Activated gamma-delta T cell treated with anti-CD3 and anti-CD28 coated beads, Interleukin-2, amount 50 U/mL, for 16 hours (primary cell): ENCODE results near the gene RHOT2.
A peak's percentile ranks its signal among the peaks of the same experiment; 100 is the strongest.

Source experiments
- DNase-seq: peaks from one replicate; pipeline ENCODE4 v3.0.0-alpha.2; 2020; ENCODE audit warnings: low read depth

The RHOT2 gene

DNA sequence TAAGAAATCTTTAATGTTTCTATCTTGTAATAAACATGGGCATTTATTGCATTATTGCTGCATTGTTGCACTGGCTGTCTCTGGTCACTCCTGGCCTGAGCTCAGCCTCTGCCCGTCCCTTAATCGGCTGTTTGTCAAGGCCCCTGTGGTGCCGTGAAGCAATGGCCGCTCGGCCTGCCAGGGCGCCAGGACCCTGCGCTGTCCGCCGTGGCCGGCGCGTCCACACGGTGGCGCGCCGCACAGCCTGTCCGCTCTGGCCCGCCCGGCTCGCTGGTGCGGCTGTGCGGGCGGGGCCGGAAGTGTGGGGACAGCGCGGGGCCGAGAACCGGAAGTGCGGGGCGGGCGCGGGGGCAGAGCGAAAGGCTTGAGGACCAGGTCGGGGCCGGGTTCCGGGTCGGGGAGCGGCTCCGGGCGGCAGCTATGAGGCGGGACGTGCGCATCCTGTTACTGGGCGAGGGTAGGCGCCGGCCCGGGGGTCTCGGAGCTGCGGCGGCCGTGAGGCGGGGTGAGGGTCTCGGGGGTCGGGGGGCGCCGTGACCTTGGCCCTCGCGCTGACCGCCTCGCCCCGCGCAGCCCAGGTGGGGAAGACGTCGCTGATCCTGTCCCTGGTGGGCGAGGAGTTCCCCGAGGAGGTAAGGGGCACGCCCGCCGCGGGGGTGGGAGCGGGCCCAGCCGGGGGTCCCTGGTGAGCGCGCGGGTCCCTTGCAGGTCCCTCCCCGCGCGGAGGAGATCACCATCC, at the start of gene RHOT2:
Gene RHOT2, plus strand, starts transcription at position 353 of the 739 bp plus-strand sequence. Its CDS starts 68 bp downstream, at position 421.
- DNase-seq: peak; percentile 92

DNA sequence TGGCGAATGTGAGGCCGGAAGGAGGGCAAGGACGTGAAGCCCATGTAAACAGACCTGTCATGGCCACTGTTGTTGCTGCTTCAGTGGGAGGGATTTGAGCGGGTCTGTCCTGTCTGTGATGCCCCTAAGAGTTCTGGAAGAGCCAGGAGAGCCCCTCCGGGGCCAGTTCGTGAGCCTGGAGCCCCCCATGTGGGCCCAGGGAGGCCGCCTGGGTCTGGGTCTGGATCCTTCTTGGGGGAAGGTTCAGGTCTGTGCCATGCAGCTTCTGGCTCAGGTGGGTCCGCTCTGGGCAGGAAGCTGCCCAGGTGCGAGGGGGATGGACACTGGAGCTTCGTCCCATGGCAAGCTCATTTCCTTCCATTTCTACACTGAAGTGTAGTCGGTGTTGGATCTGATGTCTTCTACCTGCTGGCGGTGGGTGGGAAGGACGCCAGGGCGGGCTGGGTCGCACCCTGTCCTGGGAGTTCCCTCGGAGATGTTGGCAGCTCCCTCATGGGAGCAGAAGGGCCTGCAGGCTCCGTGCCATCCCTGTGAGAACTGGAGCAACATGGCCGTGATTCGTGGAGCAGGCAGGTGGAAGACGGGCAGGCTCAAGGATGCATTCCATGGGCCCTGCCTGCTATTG, 48.3 kb upstream of the RHOT2 start:
- DNase-seq: no peak

DNA sequence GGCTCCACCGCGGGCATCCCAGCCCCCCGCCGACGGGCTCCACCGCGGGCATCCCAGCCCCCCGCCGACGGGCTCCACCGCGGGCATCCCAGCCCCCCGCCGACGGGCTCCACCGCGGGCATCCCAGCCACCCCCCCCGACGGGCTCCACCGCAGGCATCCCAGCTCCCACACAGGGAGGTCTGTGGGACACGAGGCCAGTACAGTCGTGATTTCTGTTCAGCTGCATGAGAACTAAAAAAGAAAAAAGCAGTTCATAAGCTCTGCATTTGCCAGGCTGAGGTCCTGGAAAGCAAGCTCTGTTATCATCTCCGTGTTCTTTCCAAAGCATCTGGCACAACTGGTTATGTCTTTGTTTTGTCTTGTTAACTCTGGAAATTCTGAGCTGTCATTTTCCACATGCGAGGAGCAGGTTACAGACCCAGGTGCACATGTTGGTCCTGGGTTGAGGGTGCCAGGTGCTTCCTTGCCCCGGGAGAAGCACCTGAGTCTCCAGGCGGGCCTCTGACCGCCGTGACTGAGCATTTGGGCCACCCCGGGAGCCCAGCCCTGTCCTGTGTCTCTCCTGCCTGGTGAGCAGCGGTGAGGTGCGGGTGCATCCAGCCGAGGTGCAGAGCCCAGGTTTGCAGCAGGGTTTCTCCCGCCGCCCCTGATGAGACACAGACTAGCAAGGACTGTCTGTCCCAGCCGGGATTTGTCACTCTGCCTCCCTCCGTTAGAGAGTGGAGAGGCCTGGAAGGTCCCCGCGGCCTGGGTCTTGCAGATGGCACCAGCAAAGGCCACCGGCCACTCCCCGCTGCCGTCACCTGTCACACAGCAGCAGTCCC, 47.0 kb upstream of the RHOT2 start:
- DNase-seq: no peak

DNA sequence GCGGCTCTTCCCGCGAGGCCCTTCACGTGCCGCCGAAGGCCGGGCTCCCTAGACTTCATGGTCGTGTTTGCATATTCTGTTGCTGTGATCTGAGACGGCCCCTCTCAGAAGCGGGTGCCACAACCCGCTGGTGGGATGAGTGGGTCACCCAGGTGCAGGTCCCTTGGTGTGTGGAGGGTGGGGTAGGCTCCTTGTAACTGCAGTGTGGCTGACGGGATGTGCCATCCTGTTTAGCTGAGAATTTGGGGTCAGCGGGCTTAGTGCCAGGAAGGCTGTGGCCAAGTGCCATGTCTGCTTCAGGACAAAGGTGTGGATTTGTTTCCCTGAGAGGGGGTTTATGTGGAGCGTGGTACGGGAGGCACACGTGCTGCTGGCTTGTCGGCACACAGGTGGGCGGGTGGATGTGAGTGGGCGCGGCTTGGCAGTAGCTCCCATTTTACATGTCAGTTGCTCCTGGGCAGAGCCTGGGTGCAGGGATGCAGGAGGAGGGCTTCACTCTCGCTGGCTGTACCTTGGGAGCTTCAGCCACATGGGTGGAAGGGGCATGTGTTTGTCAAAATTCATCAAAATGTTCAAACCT, 46.3 kb upstream of the RHOT2 start:
- DNase-seq: no peak

DNA sequence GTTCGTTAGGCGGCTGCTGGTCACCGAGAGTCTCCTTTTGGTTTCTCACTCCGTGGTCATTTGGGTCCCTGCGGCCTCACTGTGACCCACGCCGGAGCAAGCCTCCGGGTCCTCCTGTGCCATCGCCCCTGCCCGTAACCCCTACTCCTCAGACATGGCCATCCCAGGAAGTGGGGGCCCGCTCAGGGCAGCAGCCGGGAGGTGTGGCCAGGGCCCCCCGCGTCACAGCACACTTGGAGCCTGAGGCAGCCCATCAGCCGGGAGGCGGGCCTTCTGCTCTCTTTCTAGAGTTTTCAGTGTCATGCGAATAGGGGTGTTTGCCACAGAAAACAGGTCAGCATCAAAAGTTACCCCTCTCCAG, 45.0 kb upstream of the RHOT2 start:
- DNase-seq: no peak

DNA sequence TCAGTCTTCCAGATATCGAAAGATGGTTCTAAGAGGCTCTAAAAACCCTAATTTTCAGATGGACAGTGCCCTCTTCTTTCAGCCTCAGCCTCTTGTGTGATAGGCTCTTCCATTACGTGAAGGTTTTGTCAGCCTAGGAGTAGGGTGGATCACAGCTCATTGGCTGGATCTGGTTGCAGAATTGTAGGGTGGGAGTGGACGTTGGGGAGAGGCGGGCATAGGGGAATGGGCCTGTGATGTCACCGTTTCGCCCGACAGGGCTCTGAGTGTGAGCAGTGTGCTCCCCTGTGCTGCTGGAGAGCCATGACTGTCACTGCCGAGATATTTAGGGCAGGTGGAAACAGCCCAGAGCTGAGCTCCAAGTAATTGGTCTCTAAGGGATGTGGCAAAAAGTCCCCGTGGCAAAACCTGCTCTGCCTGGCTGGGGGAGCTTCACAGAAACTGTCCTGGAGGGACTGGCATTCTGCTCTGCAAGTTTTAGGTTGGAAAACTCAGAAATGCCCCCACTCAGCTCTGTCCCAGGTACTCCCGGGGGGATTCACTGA, 43.3 kb upstream of the RHOT2 start:
- no peak for DNase-seq

DNA sequence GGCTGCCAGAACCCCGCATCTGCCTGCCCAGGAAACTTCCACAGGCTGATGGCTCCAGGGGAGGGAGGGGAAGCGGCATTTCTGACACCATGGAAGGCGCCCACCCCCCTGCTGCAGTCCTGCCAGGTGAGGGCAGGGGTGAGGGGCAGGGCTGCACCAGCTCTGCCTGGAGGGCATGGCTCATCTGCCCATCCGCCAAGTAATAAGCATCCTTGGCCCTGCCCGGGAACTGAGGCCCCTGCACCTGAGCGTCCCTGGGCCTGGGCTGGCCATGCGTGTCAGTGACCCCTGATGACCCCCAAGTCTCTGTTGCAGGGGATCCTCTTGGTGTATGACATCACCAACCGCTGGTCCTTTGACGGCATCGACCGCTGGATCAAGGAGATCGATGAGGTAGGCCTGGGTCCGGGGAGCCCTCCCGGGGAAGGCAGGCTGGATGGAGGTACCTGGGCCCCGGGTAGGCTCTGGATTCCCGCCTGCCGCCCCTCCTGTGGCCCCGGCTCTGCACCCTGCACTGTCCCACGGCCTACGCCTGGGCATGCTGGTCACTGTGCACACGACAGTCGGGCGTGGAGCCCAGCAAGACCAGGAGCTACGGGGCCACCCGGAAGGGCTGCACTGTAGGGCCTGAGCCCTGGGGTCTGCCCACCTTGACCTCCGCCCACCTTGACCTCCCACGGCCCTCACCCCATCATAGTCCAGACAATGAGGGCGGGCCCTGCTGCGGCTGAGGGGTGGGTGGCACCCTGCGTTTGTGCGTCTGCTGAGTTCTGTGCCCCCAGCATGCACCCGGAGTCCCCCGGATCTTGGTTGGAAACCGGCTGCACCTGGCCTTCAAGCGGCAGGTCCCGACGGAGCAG, 42.6 kb upstream of the RHOT2 start:
- no peak for DNase-seq

DNA sequence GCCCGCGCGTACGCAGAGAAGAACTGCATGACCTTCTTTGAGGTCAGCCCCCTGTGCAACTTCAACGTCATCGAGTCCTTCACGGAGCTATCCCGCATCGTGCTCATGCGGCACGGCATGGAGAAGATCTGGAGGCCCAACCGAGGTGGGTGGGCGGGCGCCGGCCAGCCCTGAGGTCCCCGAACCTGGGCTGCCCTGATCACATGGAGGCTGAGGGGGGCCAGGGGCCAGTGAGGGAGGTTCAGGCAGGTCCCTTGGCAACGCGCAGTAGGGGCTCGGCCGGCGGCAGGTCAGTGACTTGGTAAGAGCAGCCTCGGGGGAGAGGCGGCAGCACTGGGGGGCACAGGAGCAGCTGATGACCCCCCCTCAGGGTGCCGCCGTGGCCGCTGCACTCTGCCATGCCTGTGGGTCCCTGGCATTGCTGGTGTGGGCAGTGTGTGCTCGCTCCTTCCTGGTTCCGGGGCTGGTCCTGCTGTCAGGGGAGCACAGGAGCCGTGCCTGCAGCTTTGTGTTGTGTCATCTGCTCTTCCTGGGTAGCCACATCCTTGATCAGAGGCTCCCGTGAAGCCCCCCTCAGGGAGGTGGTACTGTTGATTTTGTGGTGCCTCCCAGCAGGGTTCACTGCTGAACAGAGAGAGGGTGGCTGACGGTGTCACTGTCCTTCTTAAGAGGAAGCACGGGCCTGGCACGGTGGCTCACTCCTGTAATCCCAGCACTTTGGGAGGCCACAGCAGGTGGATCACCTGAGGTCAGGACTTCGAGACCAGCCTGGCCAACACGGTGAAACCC, 41.8 kb upstream of the RHOT2 start:
- no peak for DNase-seq

DNA sequence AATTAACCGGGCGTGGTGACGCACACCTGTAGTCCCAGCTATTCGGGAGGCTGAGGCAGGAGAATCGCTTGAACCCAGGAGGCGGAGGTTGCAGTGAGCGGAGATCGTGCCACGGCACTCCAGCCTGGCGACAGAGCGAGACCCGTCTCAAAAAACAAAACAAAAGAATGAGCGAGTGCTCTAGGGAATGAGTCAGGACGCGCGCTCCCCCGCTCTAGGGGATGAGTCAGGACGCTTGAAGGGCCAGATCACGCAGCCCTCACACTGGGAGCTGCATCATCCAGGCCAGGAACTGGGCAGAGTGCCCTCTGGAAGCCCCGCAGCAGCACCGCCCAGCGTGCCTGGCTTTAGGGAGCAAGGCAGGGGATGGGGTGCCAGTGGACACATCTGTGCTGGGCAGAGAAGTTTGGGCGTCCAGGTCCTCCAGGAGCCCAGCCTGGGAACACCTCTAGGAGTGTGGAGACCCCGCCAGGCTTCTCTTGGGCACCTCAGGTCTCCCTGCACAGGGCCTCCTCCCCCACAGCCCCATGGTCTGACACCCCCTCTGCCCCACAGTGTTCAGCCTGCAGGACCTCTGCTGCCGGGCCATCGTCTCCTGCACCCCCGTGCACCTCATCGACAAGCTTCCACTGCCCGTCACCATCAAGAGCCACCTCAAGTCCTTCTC, 41.0 kb upstream of the RHOT2 start:
- DNase-seq: no peak

DNA sequence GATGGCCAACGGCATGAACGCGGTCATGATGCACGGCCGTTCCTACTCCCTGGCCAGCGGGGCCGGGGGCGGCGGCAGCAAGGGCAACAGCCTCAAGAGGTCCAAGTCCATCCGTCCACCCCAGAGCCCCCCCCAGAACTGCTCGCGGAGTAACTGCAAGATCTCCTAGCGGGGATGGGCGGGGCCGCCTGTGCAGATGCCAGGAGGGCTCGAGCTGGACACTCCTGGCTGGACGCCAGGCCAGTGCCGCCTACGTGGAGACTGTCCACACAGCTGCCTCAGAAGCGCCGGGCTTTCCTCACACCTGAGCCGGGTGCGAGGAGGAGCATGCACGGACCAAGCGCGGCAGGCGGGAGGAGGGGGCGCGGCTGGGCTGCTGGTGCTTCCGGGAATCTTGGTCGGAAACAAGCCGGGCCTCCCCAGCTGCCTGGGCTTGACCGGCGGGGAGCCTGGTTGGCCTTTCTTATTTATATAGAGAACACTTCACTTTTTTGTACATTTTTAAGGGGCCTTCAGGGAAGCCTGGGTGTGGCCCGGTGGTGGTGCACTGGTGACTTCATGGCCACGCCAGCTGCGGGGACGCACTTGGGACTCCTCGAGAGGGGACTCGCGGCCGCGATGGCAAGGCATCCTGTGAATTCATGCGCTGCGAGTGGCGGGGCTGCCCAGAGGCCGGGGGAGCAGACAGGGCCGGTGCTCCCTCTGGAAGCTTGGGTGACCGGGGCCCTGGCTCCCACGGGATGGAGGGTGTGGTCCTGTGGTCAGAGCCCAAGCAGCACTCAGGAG, 40.3 kb upstream of the RHOT2 start:
- no peak for DNase-seq

DNA sequence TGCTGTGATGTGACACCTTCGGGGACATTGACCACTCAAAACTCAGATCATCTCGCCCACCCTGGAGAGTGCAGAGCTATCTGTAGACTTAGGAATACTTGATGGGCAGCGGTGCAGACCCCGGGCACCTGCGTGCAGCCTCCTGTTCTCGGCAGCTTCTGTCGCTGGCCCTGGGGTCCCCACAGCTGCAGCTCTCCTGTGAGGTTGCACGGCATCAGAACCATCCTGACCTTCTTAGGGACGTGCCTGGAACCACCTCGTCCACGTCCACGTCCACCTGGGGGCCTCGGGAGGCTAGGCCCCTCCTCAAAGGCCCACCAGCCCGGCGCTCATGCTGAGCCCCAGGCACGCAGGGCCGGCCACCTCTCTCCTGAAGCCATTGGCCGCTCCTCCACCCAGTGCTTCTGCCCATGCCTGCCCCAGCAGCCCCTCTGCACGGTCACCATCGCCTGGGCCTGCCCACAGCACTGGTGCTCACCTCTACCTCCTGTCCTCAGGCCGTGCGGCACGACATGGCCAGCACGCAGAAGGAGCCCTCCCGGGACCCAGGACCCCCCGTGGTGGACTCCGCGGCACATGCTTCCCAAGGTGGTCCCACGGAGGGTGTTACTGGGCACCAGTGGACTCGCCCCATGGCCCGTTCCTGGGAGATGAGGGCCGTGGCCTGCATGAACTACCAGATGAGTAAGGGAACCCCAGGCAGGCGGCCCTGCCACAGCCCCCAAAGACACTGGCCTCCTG, 39.4 kb upstream of the RHOT2 start:
- no peak for DNase-seq

DNA sequence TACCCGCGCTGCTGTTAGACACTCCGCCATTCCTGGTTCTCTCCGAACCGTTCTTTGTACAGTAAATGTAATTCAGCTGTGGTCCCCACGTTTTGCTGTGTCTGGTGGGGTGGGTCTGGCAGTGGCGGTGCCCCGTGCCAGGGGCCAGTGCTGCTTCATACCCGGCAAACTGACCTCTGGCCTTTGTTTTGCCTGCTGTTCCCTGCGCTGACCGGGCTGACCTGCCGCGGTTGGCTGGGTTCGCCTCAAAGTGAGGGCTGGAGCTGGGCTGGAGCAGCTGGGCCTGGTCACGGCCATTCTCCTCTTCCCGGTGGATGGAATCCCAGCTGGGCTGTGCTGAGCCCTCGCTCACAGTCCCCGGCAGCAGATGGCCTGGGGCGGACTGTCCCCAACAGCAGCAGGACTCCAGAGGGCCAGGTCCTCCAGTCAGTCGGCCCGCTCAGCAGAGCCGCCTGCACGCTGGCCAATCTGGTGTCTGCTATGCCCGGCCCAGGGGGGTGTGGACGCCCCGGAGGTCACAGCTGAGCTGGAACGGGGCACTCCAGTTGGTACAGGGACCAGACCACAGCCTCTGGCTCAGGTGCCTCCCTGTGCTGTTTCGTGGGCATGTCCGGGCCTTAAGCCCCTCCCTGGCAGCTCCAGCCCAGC, 38.6 kb upstream of the RHOT2 start:
- no peak for DNase-seq

DNA sequence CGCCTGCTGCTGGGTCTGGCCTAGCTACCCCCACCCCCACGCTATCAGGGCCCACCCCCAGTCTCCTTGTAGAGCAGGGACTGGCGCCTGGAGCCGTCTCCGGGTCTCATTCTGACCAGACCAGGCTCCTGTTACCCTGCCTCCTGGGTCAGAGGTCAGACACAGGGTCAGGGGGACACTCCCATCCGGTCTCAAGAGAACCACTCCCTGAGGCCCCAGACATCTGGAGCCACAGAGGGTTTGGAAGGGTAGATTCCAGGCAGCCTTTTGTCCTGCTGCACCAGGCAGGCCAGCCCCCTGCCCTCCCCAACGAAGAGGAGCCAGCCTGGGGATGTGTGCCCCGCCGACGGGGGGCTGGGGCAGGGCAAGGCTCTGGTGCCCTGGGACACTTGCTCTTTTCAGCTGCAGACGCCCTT, 38.1 kb upstream of the RHOT2 start:
- no peak for DNase-seq

DNA sequence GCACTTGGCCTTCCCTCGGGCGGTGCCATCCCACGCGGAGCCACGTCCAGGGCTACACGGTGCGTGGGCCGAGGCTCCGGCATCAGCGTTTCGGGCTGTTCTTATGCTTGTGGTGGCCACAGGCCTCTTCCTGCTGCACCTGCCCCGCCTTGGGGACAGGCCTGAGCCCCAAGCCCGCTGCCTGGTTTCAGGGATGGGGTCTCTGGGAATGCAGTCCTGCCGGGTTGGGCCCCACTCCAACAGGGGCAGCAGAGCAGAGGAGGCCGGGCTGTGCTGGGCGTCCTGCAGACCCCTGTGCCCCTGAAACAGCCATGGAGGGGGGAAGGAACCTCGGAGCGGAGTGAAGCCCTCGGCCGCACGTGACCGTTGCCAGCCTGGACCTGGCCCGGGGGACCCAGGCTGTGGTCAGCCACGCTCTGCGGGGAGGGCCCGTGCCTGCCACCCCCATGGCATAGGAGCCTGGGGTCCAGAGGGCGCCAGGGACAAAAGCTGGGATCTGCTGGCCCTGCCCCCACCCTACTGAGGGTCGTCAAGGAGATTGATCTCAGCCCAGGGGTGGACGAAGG, 37.6 kb upstream of the RHOT2 start:
- no peak for DNase-seq

DNA sequence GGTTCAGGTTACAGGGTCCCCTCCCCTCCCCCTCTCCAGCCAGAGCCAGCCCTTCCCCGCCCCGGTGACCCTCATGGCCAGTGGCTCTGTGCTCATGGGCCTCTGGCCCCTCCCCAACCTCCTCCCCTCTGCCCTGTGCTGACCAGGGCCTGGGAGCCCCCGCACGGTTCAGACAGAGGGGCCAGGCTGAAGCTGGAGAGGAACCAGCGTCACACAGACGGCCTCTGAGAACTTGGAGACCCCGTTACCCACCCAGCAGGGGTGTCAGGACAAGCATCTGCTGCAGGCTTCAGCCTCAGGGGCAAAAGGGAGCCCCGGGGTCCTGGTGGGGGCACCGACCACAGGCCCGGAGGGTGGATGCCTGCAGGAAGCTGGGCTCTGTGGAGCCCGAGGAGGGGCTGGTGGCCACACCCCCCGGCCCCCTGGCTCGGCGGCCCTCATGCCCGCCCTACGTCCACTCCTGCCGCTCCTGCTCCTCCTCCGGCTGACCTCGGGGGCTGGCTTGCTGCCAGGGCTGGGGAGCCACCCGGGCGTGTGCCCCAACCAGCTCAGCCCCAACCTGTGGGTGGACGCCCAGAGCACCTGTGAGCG, 37.0 kb upstream of the RHOT2 start, which contains the start of gene WFIKKN1:
Gene WFIKKN1, plus strand, starts transcription at position 171 of the 591 bp plus-strand sequence. Its CDS starts 269 bp downstream, at position 440.
- no peak for DNase-seq

DNA sequence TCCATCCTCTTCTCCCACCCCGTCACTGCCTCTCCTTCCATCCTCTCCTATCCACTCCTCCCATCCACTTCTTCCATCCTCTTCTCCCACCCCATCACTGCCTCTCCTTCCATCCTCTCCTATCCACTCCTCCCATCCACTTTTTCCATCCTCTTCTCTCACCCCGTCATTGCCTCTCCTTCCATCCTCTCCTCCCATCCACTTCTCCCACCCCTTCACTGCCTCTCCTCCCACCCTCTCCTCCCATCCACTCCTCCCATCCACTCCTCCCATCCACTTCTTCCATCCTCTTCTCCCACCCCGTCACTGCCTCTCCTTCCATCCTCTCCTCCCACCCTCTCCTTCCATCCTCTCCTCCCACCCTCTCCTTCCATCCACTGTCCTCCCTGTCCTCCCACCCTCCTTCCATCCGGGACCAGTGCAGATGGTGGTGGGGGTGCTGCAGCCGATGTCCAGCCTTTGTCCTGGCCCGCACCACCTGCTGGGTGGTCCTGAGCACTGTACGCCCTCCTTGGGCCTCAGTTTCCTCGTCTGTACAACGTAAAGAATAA, 36.0 kb upstream of the RHOT2 start:
- no peak for DNase-seq
